GM13977 (cell line): ENCODE results near the gene TTLL5.

Source experiments
- DNase-seq: peaks from one replicate; pipeline ENCODE4 v3.0.0; 2012; ENCODE audit warnings: low spot score
- CTCF ChIP-seq: IDR thresholded peaks from 2 replicates; pipeline ENCODE4 v1.5.1; 2012; ENCODE audit warnings: mild to moderate bottlenecking, control low read depth; ENCODE audit not compliant: insufficient read depth; ENCODE audit errors: extremely low read depth, missing control alignments
- in situ Hi-C: fragments of 300-500 bp; cut with MboI; formaldehyde crosslinking; loops from one replicate; pipeline ENCODE4 v1.12.0; 2022; ENCODE audit warnings: low sequenced_read_pairs, low pct_unique_long_range_greater_than_20kb, mixed read lengths, inconsistent platforms; ENCODE audit not compliant: unreplicated experiment

TTLL5 gene

DNA sequence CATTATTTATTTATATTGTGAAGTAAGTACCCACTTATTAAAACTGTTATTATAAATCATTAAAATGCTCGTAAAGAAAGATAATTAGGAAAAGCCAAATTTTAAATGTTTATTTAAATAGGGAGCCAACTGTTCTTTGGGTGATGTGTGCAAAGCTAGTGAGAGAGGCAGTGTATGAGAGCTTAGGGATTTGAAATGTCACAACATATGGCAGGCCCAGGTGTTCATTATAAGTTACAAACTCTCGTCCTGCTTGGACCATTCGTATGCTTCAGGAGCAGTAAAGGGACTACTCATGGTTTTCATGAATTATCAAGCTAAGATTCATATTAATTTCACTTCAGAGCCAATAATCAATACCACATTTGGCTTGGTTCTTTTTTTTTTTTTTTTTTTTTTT lies 166.3 kb downstream of the TTLL5 start:
- DNase-seq, result no peak
- in situ Hi-C loops, result no loop called here
- no peak for TF ChIP-seq CTCF

DNA sequence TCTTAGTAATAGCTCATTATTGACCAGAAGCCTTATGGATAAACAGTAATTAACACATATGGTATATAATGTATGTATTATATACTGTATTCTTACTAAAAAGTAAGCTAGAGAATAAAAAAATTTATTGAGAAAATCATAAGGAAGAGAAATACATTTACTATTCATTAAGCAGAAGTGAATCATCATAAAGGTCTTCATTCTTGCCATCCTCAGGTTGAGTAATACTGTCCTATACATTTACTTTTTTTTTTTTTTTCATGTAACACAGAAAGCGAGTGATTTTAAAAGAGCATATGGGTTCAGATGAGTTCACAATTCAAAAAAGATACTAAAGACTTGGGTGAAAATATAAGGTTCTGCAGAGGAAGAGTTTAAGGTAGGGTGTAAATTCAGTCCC lies 168.3 kb downstream of the TTLL5 start:
- no peak for TF ChIP-seq CTCF
- no peak for DNase-seq
- in situ Hi-C loops, result no loop called here

DNA sequence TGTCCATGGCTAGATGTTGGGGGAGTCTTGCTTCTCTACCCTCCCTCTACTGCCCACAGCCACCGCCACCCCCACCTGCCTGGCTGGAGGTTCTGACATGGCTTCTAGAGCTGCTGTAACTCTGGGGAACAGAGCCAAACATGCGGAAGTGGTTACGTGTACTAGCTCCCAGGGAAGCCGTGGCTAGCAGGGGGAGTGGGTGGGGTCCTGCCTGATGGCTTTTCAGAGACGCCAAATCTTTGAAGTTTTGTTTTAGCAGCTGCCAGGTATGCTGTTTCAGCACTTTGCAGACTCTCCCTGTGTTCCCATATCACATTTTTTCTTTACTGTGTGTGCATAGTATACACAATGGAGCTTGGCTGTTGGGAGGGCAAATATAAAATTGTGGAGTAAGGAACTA lies 170.4 kb downstream of the TTLL5 start:
- no peak for TF ChIP-seq CTCF
- no peak for DNase-seq
- in situ Hi-C loops, result no loop called here

GRCh38 chr14:75831952-75832351 lies 170.9 kb downstream of the TTLL5 start:
- in situ Hi-C loops, result no loop called here
- DNase-seq, result no peak
- TF ChIP-seq CTCF, result no peak

DNA sequence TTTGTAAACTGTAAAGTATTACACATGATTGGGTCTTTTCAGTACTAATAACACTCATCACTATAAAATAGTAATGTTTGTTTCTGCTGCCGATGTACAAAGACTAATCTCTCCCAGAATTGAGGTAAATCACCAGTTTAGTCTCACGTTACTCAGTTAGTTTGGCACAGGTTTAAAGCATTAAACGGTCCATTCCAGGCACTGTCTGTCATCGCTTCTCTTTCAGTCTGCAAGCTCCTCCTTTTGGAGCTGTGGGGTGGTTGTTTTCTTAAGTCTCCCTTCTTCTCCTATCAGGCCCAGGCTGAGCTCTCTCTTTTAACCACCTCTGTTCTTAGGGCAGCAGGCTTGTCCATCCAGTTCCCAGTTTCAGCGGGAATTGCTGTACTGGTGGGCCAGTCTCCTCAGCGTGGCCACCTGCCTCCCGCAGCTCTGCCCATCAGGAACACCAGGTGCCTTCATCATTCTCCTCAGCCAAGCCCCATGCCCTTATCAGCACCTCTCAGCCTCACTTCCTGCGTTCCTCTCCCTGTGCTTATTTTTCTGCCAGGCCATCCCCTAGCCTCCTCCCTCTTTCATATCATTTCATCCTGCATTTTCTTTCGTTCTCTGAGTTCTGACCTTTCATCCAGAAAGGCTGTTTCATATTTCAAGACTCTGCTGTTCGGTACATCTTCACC lies 171.7 kb downstream of the TTLL5 start:
- no peak for DNase-seq
- TF ChIP-seq CTCF, result no peak
- in situ Hi-C loops, result no loop called here

DNA sequence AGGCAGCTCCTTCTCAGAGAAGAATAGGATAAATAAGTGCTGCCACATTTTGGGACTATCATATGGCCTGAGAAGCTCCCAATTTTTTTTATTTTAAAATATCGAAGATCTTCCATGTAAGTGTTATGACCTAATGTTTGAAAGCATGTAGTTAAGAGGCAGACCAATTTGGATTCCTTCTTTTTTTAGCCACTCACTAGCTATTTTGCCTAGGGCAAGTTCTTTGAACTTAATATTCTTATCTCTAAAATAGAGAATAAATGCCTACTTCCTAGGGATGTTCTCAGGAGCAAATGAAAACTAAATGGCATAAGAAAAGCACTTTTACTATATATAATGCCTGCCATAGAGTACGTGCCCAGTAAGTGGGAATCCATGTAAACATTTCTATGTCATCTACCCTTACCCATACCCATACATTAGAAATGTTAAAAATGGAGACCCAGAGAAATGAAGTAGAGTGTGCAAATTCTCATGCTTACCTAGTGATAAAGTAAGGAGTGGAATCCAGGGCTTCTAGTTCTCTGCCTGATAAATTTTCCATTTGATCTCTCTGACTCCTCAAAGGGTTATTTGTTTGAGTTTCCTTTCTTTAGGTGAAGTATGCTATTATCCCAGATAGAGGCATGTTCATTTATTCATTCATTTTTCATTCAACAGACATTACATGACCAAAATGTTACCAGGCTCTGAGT lies 172.4 kb downstream of the TTLL5 start:
- no peak for TF ChIP-seq CTCF
- no peak for DNase-seq
- in situ Hi-C loops, result no loop called here
